Psoas muscle (tissue), 8 donors: ENCODE results near the gene DELE1. TPM values are rescaled to one million over a fixed set of nuclear protein-coding genes. Genes with fewer than 3 reads are reported as not detected.

Experiments used
- ATAC-seq, 4 donors: fragments of 200-7000 bp; cut with Tn5 transposase; one replicate each; pipeline ENCODE4 v1.9.1; 2020; ENCODE audit warnings: moderate library complexity in 3 of 4, mild to moderate bottlenecking in 2 of 4
- DNase-seq, 2 donors: peaks; one replicate each; pipeline ENCODE4 v3.0.0-alpha.2; 2020
- H3K27ac ChIP-seq: fragments of 200-600 bp; one replicate; pipeline ENCODE4 v1.8.0; 2022
- H3K27me3 ChIP-seq, 3 donors: fragments of 200-600 bp in 1 of 3; one replicate each; pipeline versions ENCODE4 v1.6.1 to v1.8.0; 2013 to 2022; ENCODE audit warnings: low read length in 2 of 3, mild to moderate bottlenecking in 2 of 3, moderate library complexity in 1 of 3; ENCODE audit not compliant: insufficient read depth in 3 of 3
- H3K36me3 ChIP-seq, 2 donors: fragments of 200-600 bp in 1 of 2; one replicate each; pipeline versions ENCODE4 v1.6.1 to v1.8.0; 2013 to 2022; ENCODE audit warnings: low read depth in 1 of 2, mild to moderate bottlenecking in 1 of 2, moderate library complexity in 1 of 2; ENCODE audit not compliant: insufficient read depth in 1 of 2
- H3K4me1 ChIP-seq: fragments of 200-600 bp; one replicate; pipeline ENCODE4 v1.8.0; 2022
- H3K4me3 ChIP-seq: fragments of 200-600 bp; one replicate; pipeline ENCODE4 v1.8.0; 2022; ENCODE audit warnings: mild to moderate bottlenecking
- H3K9me3 ChIP-seq: fragments of 200-600 bp; one replicate; pipeline ENCODE4 v1.8.0; 2022
- WGBS, 3 donors: extraction: QIAGEN DNeasy Blood & Tissue Kit; methylation state at CpG; one replicate each; pipeline versions ENCODE4 v1.1.6 to v1.1.7; 2013; 5-methylcytosine and 5-hydroxymethylcytosine counted together
- intact Hi-C, 2 donors: fragments of 100-400 bp; cut with DNase I; formaldehyde crosslinking; loops; one replicate each; pipeline versions ENCODE4 v1.11.0 to v1.14.2; 2022
- polyA plus RNA-seq, 3 donors: library from polyadenylated mRNA; stranded (reverse); fragments of 200-250 nt; gene quantifications; one replicate each; pipeline ENCODE4 v1.2.3, GENCODE V29; 2013
- total RNA-seq, 4 donors: library from RNA; stranded (reverse); fragmentation: NEBNext Ultra II Directional in 2 of 4; extraction: Animal tissue kit (Norgen Biotek cat#: 25700) in 2 of 4; gene quantifications; one replicate each; pipeline versions ENCODE4 v1.2.1 to v1.2.4, GENCODE V29; 2021 to 2023
- TF ChIP-seq, protein P1 (sequence below): fragments of 200-600 bp; IDR thresholded peaks from one replicate; pipeline ENCODE4 v1.8.0; 2022; ENCODE audit warnings: antibody characterized with exemption
- donor health status: healthy with polysubstance abuse.
- donor health status: DM: no; HTN: no; CAD: no; lungs with moderate emphysema.
- donor health status: Bipolar disorder and iron deficiency.
- donor health status: healthy.
- donor health status: DM: yes; HTN: yes; CAD: no.
- donor health status: DM: no; HTN: no; CAD: no.
- donor health status: DM: no; HTN: no; CAD: no.
- donor health status: DM: yes; HTN: yes; CAD: no.

DELE1 gene
- total and polyA plus RNA-seq, 7 donors: 23.1 to 65.5 (median 40.5) TPM

DNA sequence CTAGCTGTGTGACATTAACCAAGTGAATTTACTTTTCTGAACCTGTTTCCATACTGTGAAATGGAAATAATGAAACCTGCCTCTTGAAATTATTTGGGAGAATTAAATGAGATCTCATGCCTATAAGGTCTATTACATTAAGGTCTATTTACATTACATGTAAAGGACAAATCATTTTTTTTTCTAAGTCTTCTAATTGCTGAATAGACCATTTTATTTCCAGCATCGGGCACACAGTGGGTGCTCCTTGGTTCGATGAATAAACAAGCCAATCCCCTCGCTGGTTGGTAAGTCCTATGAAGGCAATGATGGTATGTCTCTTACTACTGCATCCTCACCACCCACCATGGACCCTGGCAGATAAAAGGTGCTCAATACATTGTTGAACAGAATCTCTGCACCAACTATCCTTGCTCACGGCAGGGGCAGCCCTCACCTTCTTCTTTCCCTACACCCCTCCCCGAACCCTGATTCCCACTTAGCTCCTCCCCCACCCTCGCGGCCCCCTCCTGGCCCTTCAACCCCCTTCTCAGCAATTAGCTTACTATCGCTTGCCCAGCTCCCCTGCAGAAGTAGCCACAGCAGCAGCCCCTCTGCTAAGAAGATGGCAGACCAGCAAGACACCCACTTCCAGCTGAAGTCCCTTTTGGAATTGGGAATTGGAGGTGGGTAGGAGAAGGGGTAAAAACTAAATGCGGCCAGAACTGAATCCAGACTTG is 48.5 kb upstream of the DELE1 start:
- Histone ChIP-seq H3K4me1 (peaks cover 20% of the 10 kb centered on the region), H3K4me3 (peak overlapping the region; percentile 71), H3K27ac (no peak overlapping the region), H3K9me3 (no peaks in the 10 kb centered on the region), H3K27me3 (peaks cover 0 to 59% (median 11%) of the 10 kb centered on the region in 3 donors), H3K36me3 (no peaks in the 10 kb centered on the region)
- ATAC-seq (no peak), DNase-seq (no peak)
- TF ChIP-seq, protein P1, sequence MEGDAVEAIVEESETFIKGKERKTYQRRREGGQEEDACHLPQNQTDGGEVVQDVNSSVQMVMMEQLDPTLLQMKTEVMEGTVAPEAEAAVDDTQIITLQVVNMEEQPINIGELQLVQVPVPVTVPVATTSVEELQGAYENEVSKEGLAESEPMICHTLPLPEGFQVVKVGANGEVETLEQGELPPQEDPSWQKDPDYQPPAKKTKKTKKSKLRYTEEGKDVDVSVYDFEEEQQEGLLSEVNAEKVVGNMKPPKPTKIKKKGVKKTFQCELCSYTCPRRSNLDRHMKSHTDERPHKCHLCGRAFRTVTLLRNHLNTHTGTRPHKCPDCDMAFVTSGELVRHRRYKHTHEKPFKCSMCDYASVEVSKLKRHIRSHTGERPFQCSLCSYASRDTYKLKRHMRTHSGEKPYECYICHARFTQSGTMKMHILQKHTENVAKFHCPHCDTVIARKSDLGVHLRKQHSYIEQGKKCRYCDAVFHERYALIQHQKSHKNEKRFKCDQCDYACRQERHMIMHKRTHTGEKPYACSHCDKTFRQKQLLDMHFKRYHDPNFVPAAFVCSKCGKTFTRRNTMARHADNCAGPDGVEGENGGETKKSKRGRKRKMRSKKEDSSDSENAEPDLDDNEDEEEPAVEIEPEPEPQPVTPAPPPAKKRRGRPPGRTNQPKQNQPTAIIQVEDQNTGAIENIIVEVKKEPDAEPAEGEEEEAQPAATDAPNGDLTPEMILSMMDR: no peak
- intact Hi-C loops: loop anchor here in 1 of 2 donors (5.0 kb wide), 2 partner anchors 87 to 113 kb away; no protein-coding TSS in a partner anchor
- WGBS, 3 donors: 7 to 11% (median 8%) methylated on average over 9 of the region's 9 CpGs

DNA sequence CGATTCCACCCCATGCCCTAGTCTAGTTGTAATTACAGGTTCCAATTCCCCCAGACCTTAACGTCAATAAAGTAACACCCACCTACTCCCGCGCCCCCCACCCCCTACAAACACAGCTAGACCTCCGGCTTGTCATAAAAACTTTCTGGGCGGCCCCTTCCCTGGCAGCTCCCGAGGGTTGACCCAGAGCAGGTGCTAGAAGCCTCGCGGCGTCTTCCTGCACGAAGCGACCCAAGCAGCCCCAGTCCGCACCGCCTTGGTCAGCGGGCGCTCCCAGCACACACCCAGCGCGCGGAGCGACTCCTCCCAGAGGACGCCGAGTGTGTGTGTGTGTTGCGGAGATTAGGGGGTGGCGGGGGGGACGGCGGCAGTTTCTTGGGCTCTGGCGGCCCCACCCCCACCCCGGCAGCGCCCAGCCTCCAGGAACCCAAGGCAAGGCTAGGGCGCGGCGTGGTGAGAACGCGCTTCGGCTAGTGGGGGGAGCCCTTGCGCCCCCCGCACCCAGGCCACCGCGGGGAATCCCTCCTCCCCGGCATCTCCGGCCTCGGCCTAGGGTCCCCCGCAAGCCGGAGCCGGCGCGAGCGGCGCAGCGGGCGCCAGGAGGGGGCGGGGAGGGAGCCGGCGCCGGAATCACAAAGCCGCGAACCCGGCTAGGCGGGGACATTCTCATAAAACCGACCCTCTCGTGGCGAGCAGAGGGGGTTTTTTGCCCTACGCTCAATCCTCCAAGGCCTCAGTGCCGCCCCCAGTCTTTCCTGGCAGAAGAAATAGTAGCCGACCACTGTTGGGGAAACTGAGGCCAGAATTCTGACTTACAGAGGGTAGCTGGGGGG is 47.7 kb upstream of the DELE1 start:
- peak overlapping the region; percentile 71 for H3K4me3 ChIP-seq
- ATAC-seq (no peak), DNase-seq (no peak)
- no peaks in the 10 kb centered on the region for H3K36me3 ChIP-seq
- peaks cover 20% of the 10 kb centered on the region for H3K4me1 ChIP-seq
- H3K9me3 ChIP-seq: no peaks in the 10 kb centered on the region
- H3K27ac ChIP-seq: peak overlapping the region; percentile 21
- WGBS, 3 donors: 1 to 2% (median 1%) methylated on average over 46 to 65 of the region's 65 CpGs
- TF ChIP-seq, protein P1: no peak
- intact Hi-C loops: loop anchor here in 1 of 2 donors (5.0 kb wide), 2 partner anchors 86 to 114 kb away; no protein-coding TSS in a partner anchor
- peaks cover 0 to 50% (median 11%) of the 10 kb centered on the region in 3 donors for H3K27me3 ChIP-seq

DNA sequence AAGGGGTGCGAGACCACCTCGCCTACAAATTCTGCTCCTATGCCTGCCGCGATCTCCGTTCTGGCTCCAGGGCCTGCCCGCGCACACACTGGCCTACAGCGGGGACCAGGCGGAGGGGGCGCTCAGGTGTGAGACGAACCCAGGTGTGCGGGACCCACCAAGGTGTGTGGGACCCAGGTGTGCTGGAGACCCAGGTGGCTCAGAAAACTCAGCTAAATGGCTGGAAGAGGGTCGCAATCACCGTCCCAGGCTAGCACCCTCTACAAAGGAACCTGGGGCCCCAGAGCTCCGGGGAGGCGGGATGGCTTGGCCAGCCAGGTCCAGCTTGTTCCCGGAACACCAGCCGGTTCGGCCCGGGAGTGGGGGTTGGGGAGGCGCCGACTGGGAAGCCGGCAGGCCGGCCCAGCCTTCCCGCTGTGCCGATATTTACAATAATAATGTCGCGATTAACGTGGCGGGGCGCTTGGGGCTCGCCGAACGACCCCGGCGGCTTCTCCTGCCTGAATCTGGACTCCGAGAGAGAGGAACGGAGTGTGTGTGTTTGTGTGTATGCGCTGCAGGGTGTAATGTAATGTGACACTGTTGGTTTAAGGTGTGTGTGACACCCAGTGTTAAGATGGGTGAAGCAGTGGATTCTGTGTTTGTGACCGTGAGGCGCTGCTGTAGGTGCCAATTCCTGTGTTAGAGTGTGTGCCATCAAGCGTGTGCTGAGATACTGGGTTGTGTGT is 46.9 kb upstream of the DELE1 start:
- intact Hi-C loops: loop anchor here in 1 of 2 donors (5.0 kb wide), 2 partner anchors 86 to 114 kb away; no protein-coding TSS in a partner anchor
- Histone ChIP-seq H3K27me3 (peaks cover 0 to 50% (median 11%) of the 10 kb centered on the region in 3 donors), H3K4me3 (peak overlapping the region; percentile 71), H3K4me1 (peaks cover 20% of the 10 kb centered on the region), H3K9me3 (no peaks in the 10 kb centered on the region), H3K36me3 (no peaks in the 10 kb centered on the region), H3K27ac (peak overlapping the region; percentile 21)
- no peak for DNase-seq
- WGBS, 3 donors: 1 to 2% (median 1%) methylated on average over 37 to 42 of the region's 42 CpGs
- TF ChIP-seq, protein P1: no peak
- ATAC-seq: no peak

DNA sequence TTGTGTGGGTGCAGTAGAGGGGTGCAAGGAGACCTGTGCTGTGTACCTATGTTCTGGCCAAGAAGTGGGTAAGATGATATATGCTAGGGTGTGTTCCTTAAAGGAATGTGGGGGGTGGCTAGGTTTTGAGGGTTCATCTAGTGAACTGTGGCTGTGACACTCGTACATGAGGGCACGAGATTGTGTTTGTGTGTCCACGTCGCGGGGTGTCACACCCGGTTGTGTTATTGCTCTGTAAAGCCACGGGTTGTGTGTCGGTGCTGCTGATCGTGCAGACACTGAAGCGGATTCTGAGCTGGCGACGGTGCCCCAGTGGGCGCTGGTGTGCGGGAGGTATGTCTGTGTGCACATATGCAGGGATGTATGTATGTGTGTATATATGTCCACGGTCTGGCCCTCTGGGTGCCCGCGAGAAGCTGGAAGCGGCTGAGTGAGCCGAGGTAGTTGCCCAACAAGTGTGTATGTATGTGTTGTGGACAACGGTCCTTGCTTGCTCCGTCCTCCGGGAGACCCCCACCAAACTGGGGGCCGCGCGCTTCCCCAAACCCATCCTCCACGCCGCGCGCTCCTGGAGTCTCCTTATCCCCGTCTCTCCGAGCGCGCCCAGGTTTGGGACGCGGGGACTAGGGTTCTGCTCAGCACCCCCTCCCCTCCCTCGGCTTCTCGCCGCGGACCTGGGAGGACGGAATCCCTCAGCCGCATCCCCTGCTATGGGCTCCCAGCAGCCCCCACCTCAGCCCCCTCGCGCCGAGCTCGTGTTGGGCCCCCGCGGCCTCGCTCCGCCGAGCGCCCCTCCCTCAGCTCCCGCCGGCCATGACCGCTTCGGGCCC is 46.1 kb upstream of the DELE1 start:
- H3K9me3 ChIP-seq: no peaks in the 10 kb centered on the region
- peak overlapping the region; percentile 71 for H3K4me3 ChIP-seq
- peaks cover 0 to 58% (median 15%) of the 10 kb centered on the region in 3 donors for H3K27me3 ChIP-seq
- intact Hi-C loops: loop anchor here (2.0 to 5.0 kb wide), 4 partner anchors 85 to 185 kb away; no protein-coding TSS in a partner anchor
- DNase-seq (no peak), ATAC-seq (no peak)
- peak overlapping the region; percentile 63 for H3K27ac ChIP-seq
- no peaks in the 10 kb centered on the region for H3K36me3 ChIP-seq
- H3K4me1 ChIP-seq: peaks cover 20% of the 10 kb centered on the region
- TF ChIP-seq, protein P1: no peak
- WGBS, 3 donors: 1% methylated on average over 46 to 55 of the region's 55 CpGs
